HepG2 (cell line): ENCODE data around the gene SCMH1. TPM values are rescaled to one million over a fixed set of nuclear protein-coding genes. Genes with fewer than 3 reads are reported as not detected.

Experiments
- ATAC-seq: fragments of 200-7000 bp; cut with Tn5 transposase; 3 replicates; pipeline ENCODE4 v1.9.1; 2020; ENCODE audit warnings: mild to moderate bottlenecking, moderate library complexity
- BruUV-seq: library from RNA; stranded (reverse); fragments of 400-500 nt; replicated peaks from 2 replicates; lab custom pipeline; 2021; lab: Mats Ljungman, UMichigan
- CTCF ChIA-PET: fragments of 300-600 bp; formaldehyde crosslinking; extraction: SDS; loops from one replicate; lab custom pipeline; 2021; ENCODE audit warnings: low total read pairs, inconsistent platforms, low intra/inter-chr PET ratio; lab: Yijun Ruan, JAX
- POLR2A ChIA-PET: fragments of 350-600 bp; sonication (Branson Sonifier 250); formaldehyde crosslinking; loops from one replicate; lab custom pipeline; 2020; ENCODE audit warnings: antibody characterized with exemption, inconsistent platforms; lab: Yijun Ruan, JAX
- DNase-seq: peaks from one replicate; pipeline ENCODE4 v3.0.0-alpha.2; 2015; ENCODE audit warnings: low spot score
- FAIRE-seq: peaks from 3 replicates; lab custom pipeline; 2011; peaks lifted over from hg19 to GRCh38; lab: Jason Lieb, UNC
- H2AFZ ChIP-seq: one replicate; pipeline ENCODE4 v1.6.1; 2011; ENCODE audit warnings: low read length, inconsistent platforms
- H3K27ac ChIP-seq: fragments of 300-600 bp; 3 replicates; pipeline ENCODE4 v1.8.0; 2011; ENCODE audit warnings: mixed run types, mild to moderate bottlenecking, mixed read lengths, low read length, inconsistent platforms; ENCODE audit not compliant: insufficient read depth; ENCODE audit errors: extremely low read length
- H3K27me3 ChIP-seq, 2 experiments: fragments of 200-600 bp in 1 of 2; 2 replicates in 1 of 2; 3 replicates in 1 of 2; pipeline versions ENCODE4 v1.6.0 to v1.8.0; 2011; ENCODE audit warnings: low read length in 2 of 2, mild to moderate bottlenecking in 2 of 2, moderate library complexity in 2 of 2, inconsistent platforms in 1 of 2; ENCODE audit not compliant: insufficient read depth in 2 of 2, control insufficient read depth in 1 of 2
- H3K36me3 ChIP-seq, 2 experiments: fragments of 200-600 bp in 1 of 2; replicated peaks in 1 of 2; 2 replicates in 1 of 2; 3 replicates in 1 of 2; pipeline versions ENCODE4 v1.5.1 to v1.8.0; 2011; ENCODE audit warnings: low read length in 2 of 2, inconsistent platforms in 1 of 2; ENCODE audit not compliant: insufficient read depth in 2 of 2, control insufficient read depth in 1 of 2
- H3K4me1 ChIP-seq: 2 replicates; pipeline ENCODE4 v1.5.1; 2012; ENCODE audit warnings: low read length, inconsistent platforms; ENCODE audit not compliant: insufficient read depth
- H3K4me2 ChIP-seq: 2 replicates; pipeline ENCODE4 v1.6.0; 2011; ENCODE audit warnings: low read depth, low read length, inconsistent platforms
- H3K4me3 ChIP-seq, 3 experiments: fragments of 200-600 bp in 1 of 3; sonication (generic), shearing (Covaris generic) in 1 of 3; replicated peaks in 1 of 3; 2 replicates each; pipeline ENCODE4 v1.5.1; 2011 to 2016; ENCODE audit warnings: low read length in 3 of 3, inconsistent platforms in 2 of 3, low read depth in 2 of 3, mild to moderate bottlenecking in 2 of 3, control low read depth in 1 of 3, mixed read lengths in 1 of 3; ENCODE audit not compliant: insufficient read depth in 1 of 3
- H3K79me2 ChIP-seq: one replicate; pipeline ENCODE4 v1.6.1; 2011; ENCODE audit warnings: low read length, inconsistent platforms; ENCODE audit not compliant: insufficient read depth
- H3K9ac ChIP-seq: 2 replicates; pipeline ENCODE4 v1.6.0; 2011; ENCODE audit warnings: mild to moderate bottlenecking, low read depth, low read length, inconsistent platforms; ENCODE audit not compliant: insufficient read depth
- H3K9me3 ChIP-seq: 2 replicates; pipeline ENCODE4 v1.5.1; 2012; ENCODE audit warnings: mild to moderate bottlenecking, low read length
- H4K20me1 ChIP-seq: 2 replicates; pipeline ENCODE4 v1.6.0; 2011; ENCODE audit warnings: inconsistent platforms, mild to moderate bottlenecking, low read length, moderate library complexity; ENCODE audit not compliant: insufficient read depth
- FOXC1 ChIP-seq: sonication (generic); formaldehyde crosslinking; IDR thresholded peaks from 2 replicates; pipeline ENCODE4 v1.8.0; 2022; ENCODE audit warnings: mild to moderate bottlenecking, missing genetic modification reagents, borderline replicate concordance
- FOXP1 ChIP-seq, 2 experiments: fragments of 450-650 bp in 1 of 2; IDR thresholded peaks; 2 replicates each; pipeline ENCODE4 v1.6.1; 2017 to 2018; ENCODE audit warnings: antibody characterized with exemption in 1 of 2
- KLF9 ChIP-seq: IDR thresholded peaks from 2 replicates; pipeline ENCODE4 v1.6.1; 2016; ENCODE audit warnings: low read depth
- MTF2 ChIP-seq: sonication (generic); formaldehyde crosslinking; IDR thresholded peaks from 2 replicates; pipeline ENCODE4 v1.5.0; 2020; ENCODE audit warnings: missing genetic modification reagents, borderline replicate concordance
- NCOA2 ChIP-seq: sonication (generic); formaldehyde crosslinking; IDR thresholded peaks from 2 replicates; pipeline ENCODE4 v1.8.0; 2022; ENCODE audit warnings: inconsistent platforms
- RFX1 ChIP-seq: fragments of 450-650 bp; IDR thresholded peaks from 2 replicates; pipeline ENCODE4 v1.6.1; 2017
- ZNF264 ChIP-seq: sonication (generic); formaldehyde crosslinking; IDR thresholded peaks from 2 replicates; pipeline ENCODE4 v1.4.0; 2020; ENCODE audit warnings: missing genetic modification reagents
- ZNF329 ChIP-seq: sonication (generic); formaldehyde crosslinking; IDR thresholded peaks from 2 replicates; pipeline ENCODE4 v1.9.0; 2021; ENCODE audit warnings: low read depth, mild to moderate bottlenecking, missing genetic modification reagents
- ZNF382 ChIP-seq: sonication (generic); formaldehyde crosslinking; IDR thresholded peaks from 2 replicates; pipeline ENCODE4 v1.5.0; 2020; ENCODE audit warnings: missing genetic modification reagents, mild to moderate bottlenecking, borderline replicate concordance
- ZZZ3 ChIP-seq: sonication (generic); formaldehyde crosslinking; IDR thresholded peaks from 2 replicates; pipeline ENCODE4 v1.4.0; 2020; ENCODE audit warnings: missing genetic modification reagents, mild to moderate bottlenecking, borderline replicate concordance
- WGBS: methylation state at CpG from one replicate; pipeline ENCODE4 v1.1.6; 2017; ENCODE audit warnings: low lambda C conversion rate; 5-methylcytosine and 5-hydroxymethylcytosine counted together
- in situ Hi-C: cut with HindIII; loops from 2 replicates; pipeline ENCODE4 v1.10.0; 2017; ENCODE audit warnings: low pct_unique_long_range_greater_than_20kb; ENCODE audit not compliant: extremely low pct_ligation_motif_present
- intact Hi-C: fragments of 100-400 bp; cut with micrococcal nuclease; formaldehyde crosslinking; loops from one replicate; pipeline ENCODE4 v1.10.0; 2022; ENCODE audit not compliant: unreplicated experiment
- polyA plus RNA-seq, 8 experiments: library from polyadenylated mRNA; depleted of rRNA in 3 of 8; stranded (reverse) in 7 of 8; unstranded in 1 of 8; fragments of >200 nt; fragmentation: Illumina TruSeq in 4 of 8; extraction: Trizol in 4 of 8; gene quantifications; 2 replicates each; pipeline versions ENCODE4 v1.2.1 to v1.2.3, GENCODE V29; 2011 to 2016; ENCODE audit warnings: low read depth in 4 of 8, missing spikeins in 1 of 8, mixed read lengths in 1 of 8; ENCODE audit not compliant: insufficient read depth in 1 of 8
- total RNA-seq, 5 experiments: library from RNA; depleted of rRNA; stranded (reverse); fragments of >200 nt; fragmentation: Illumina TruSeq; extraction: Trizol; gene quantifications; 2 replicates each; pipeline ENCODE4 v1.2.3, GENCODE V29; 2016; ENCODE audit warnings: low read depth in 1 of 5
- TF ChIP-seq, protein P1 (sequence below): sonication (generic); formaldehyde crosslinking; IDR thresholded peaks from 2 replicates; pipeline ENCODE4 v1.8.0; 2022; ENCODE audit warnings: mild to moderate bottlenecking, missing genetic modification reagents
- TF ChIP-seq, protein P2 (sequence below): sonication (generic); formaldehyde crosslinking; IDR thresholded peaks from 2 replicates; pipeline ENCODE4 v1.5.0; 2020; ENCODE audit warnings: mild to moderate bottlenecking, missing genetic modification reagents

Gene SCMH1
- total and polyA plus RNA-seq, 2 of the 13 experiments (the other 11 are each of a cell fraction or from before 2014, with no cell fraction given): 41.8 to 52.6 TPM

DNA sequence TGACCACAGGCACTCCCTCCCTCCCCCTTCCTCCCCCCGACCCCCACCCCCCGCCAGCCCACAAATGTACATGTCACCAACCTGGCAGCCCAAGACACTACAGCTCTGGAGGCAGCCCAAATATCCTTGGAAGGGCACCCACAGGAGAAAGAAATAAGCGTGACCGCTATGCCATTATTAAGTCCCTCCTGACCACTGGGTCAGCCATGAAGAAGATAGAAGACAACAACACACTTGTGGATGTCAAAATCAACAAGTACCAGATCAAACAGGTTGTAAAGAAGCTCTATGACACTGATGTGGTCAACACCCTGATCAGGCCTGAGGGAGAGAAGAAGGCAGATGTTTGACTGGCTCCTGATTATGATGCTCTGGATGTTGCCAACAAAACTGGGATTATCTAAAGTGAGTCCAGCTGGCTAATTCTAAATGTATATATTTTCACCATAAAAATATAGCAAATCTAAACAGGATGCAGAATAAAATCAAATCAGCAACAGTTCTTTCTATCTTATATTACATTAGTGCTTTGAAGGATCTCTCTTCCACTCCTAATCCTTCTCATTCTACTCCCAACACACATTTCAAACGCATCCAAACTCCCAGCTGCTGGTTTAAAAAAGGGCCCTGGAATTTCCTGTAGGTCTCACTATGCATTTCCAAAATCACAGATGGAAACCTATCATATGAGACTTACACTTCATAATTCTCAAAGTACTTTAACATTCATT is 143.2 kb downstream of the SCMH1 start:
- intact Hi-C loops: no loop called here
- Histone ChIP-seq H3K9ac (no peak overlapping the region), H3K4me2 (no peak overlapping the region), H3K4me1 (no peaks in the 10 kb centered on the region), H3K79me2 (no peaks in the 10 kb centered on the region), H3K27me3 (no peaks in the 10 kb centered on the region), H4K20me1 (no peaks in the 10 kb centered on the region), H3K4me3 (no peak overlapping the region), H3K27ac (no peak overlapping the region), H3K36me3 (peaks cover 1 to 6% of the 10 kb centered on the region in 2 experiments; a peak in 2 of 5 replicates)
- no TSS peak for BruUV-seq
- DNase-seq (no peak), ATAC-seq (no peak)
- in situ Hi-C loops: no loop called here
- POLR2A ChIA-PET: no interaction called here
- TF ChIP-seq ZNF264 (CRISPR knock-in tag): no peak
- no peak for TF ChIP-seq RFX1
- no peak for TF ChIP-seq MTF2 (CRISPR knock-in tag)
- TF ChIP-seq, all 625 proteins: peak for 0
- no peak for FAIRE-seq
- no peaks in the 10 kb centered on the region for H3K9me3 ChIP-seq
- 96% methylated on average over 3 of the region's 5 CpGs for WGBS
- CTCF ChIA-PET: no interaction called here
- no peak overlapping the region for H2AFZ ChIP-seq

DNA sequence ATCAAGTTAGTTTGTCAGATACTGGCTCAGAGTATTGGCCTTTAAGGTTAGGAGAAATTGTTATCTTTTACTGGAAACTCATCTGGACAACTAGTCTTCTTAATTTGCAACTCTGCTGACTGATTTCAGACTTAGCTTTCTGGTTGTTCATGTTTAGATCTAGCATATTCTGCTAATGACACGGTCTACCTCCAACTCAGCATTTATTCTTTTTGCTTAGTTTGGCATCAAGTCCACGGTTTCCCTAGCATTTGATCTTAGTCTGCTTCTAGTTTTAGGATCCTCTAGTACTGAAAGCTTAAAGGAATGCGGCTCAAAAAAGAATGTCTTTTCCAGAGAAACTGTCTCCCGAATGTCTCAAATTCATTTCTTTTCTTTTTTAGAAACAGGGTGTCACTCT is 145.0 kb downstream of the SCMH1 start:
- Histone ChIP-seq H3K4me1 (no peaks in the 10 kb centered on the region), H3K27ac (no peak overlapping the region), H3K9me3 (no peaks in the 10 kb centered on the region), H3K4me3 (no peak overlapping the region), H3K79me2 (no peaks in the 10 kb centered on the region), H3K36me3 (peaks cover 0 to 3% of the 10 kb centered on the region in 2 experiments; a peak in 1 of 5 replicates), H4K20me1 (no peaks in the 10 kb centered on the region), H3K4me2 (no peak overlapping the region), H3K9ac (no peak overlapping the region), H2AFZ (no peak overlapping the region), H3K27me3 (no peaks in the 10 kb centered on the region)
- CTCF ChIA-PET: no interaction called here
- DNase-seq (no peak), ATAC-seq (no peak), FAIRE-seq (no peak)
- no TSS peak for BruUV-seq
- POLR2A ChIA-PET: no interaction called here
- WGBS: 91% methylated on average over 4 of the region's 4 CpGs
- in situ Hi-C loops: no loop called here
- no peak for TF ChIP-seq KLF9 (CRISPR knock-in tag)
- no peak for TF ChIP-seq ZNF382 (CRISPR knock-in tag)
- TF ChIP-seq NCOA2 (CRISPR knock-in tag): no peak
- TF ChIP-seq, protein P1, sequence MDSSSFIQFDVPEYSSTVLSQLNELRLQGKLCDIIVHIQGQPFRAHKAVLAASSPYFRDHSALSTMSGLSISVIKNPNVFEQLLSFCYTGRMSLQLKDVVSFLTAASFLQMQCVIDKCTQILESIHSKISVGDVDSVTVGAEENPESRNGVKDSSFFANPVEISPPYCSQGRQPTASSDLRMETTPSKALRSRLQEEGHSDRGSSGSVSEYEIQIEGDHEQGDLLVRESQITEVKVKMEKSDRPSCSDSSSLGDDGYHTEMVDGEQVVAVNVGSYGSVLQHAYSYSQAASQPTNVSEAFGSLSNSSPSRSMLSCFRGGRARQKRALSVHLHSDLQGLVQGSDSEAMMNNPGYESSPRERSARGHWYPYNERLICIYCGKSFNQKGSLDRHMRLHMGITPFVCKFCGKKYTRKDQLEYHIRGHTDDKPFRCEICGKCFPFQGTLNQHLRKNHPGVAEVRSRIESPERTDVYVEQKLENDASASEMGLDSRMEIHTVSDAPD: no peak
- TF ChIP-seq FOXC1: no peak
- TF ChIP-seq ZZZ3 (CRISPR knock-in tag): no peak
- TF ChIP-seq, protein P2, sequence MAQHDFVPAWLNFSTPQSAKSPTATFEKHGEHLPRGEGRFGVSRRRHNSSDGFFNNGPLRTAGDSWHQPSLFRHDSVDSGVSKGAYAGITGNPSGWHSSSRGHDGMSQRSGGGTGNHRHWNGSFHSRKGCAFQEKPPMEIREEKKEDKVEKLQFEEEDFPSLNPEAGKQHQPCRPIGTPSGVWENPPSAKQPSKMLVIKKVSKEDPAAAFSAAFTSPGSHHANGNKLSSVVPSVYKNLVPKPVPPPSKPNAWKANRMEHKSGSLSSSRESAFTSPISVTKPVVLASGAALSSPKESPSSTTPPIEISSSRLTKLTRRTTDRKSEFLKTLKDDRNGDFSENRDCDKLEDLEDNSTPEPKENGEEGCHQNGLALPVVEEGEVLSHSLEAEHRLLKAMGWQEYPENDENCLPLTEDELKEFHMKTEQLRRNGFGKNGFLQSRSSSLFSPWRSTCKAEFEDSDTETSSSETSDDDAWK: no peak
- TF ChIP-seq ZNF329: no peak
- TF ChIP-seq FOXP1 (IDR thresholded peaks at IDR 0.05): no peak
- TF ChIP-seq FOXP1 (CRISPR knock-in tag; IDR thresholded peaks at IDR 0.05): no peak
- intact Hi-C loops: no loop called here
